ENCODE measurements around the gene CTDSP2.
A peak's percentile ranks its signal among the peaks of the same experiment; 100 is the strongest.

The CTDSP2 gene

GRCh38 chr12:57838594-57839302 is 7.8 kb downstream of the CTDSP2 start:
- Histone ChIP-seq H3K9me2 (replicated peaks; ENCODE audit: control insufficient read depth, low read length) (no peaks in the 10 kb centered on the region), H4K20me1 (ENCODE audit: control insufficient read depth, insufficient read depth, low read depth, low read length) (peaks cover 38% of the 10 kb centered on the region), H3K9me3 (ENCODE audit: control insufficient read depth, insufficient read depth, low read length) (no peaks in the 10 kb centered on the region), H3K4me3 (ENCODE audit: low read length) (peak overlapping the region; percentile 34), H3K27ac (ENCODE audit: low read depth, low read length) (peak overlapping the region; percentile 65), H3K36me3 (ENCODE audit: control insufficient read depth, low read length) (no peaks in the 10 kb centered on the region), H3K4me2 (ENCODE audit: low read length) (peak overlapping the region; percentile 44), H3F3A (ENCODE audit: control insufficient read depth, insufficient read depth) (peaks cover 29% of the 10 kb centered on the region), H3K4me1 (ENCODE audit: control insufficient read depth, low read length) (peaks cover 100% of the 10 kb centered on the region), H3K27me3 (ENCODE audit: control insufficient read depth, low read length) (0 out of 2 replicates have a peak, but pooled peaks cover 3% of the 10 kb centered on the region), H3K79me2 (ENCODE audit: control insufficient read depth, low read length) (peaks cover 80% of the 10 kb centered on the region)
- no peak for TF ChIP-seq EZH2phosphoT487 (IDR thresholded peaks at IDR 0.05; ENCODE audit: borderline replicate concordance, low read length)
- TF ChIP-seq CTCF (IDR thresholded peaks at IDR 0.05; ENCODE audit: low read depth, low read length, poor library complexity, severe bottlenecking) = no peak

- Histone ChIP-seq H3K27me3 (ENCODE audit: control insufficient read depth, low read length) (0 out of 2 replicates have a peak, but pooled peaks cover 3% of the 10 kb centered on the region), H3K36me3 (ENCODE audit: control insufficient read depth, low read length) (no peaks in the 10 kb centered on the region), H3K9me3 (ENCODE audit: control insufficient read depth, insufficient read depth, low read length) (no peaks in the 10 kb centered on the region), H3F3A (ENCODE audit: control insufficient read depth, insufficient read depth) (peaks cover 29% of the 10 kb centered on the region), H3K4me1 (ENCODE audit: control insufficient read depth, low read length) (peaks cover 95% of the 10 kb centered on the region), H3K27ac (ENCODE audit: low read depth, low read length) (peak overlapping the region; percentile 65), H3K9me2 (replicated peaks; ENCODE audit: control insufficient read depth, low read length) (no peaks in the 10 kb centered on the region), H3K4me3 (ENCODE audit: low read length) (peak overlapping the region; percentile 34), H4K20me1 (ENCODE audit: control insufficient read depth, insufficient read depth, low read depth, low read length) (peaks cover 35% of the 10 kb centered on the region), H3K4me2 (ENCODE audit: low read length) (peak overlapping the region; percentile 44), H3K79me2 (ENCODE audit: control insufficient read depth, low read length) (peaks cover 80% of the 10 kb centered on the region)
- no peak for TF ChIP-seq EZH2phosphoT487 (IDR thresholded peaks at IDR 0.05; ENCODE audit: borderline replicate concordance, low read length)
- TF ChIP-seq CTCF (IDR thresholded peaks at IDR 0.05; ENCODE audit: low read depth, low read length, poor library complexity, severe bottlenecking) = no peak
Observed at GRCh38 chr12:57837864-57838562, 8.5 kb downstream of the CTDSP2 start.

- TF ChIP-seq CTCF (IDR thresholded peaks at IDR 0.05; ENCODE audit: low read depth, low read length, poor library complexity, severe bottlenecking) (no peak), EZH2phosphoT487 (IDR thresholded peaks at IDR 0.05; ENCODE audit: borderline replicate concordance, low read length) (no peak)
- peak overlapping the region; percentile 69 for H3K4me3 ChIP-seq (ENCODE audit: low read length)
- H3K4me1 ChIP-seq (ENCODE audit: control insufficient read depth, low read length) = peaks cover 91% of the 10 kb centered on the region
- no peaks in the 10 kb centered on the region for H3K27me3 ChIP-seq (ENCODE audit: control insufficient read depth, low read length)
- no peaks in the 10 kb centered on the region for H3K9me3 ChIP-seq (ENCODE audit: control insufficient read depth, insufficient read depth, low read length)
- peak overlapping the region; percentile 91 for H3K4me2 ChIP-seq (ENCODE audit: low read length)
- H3F3A ChIP-seq (ENCODE audit: control insufficient read depth, insufficient read depth) = peaks cover 29% of the 10 kb centered on the region
- peak overlapping the region; percentile 82 for H3K27ac ChIP-seq (ENCODE audit: low read depth, low read length)
- H3K36me3 ChIP-seq (ENCODE audit: control insufficient read depth, low read length) = no peaks in the 10 kb centered on the region
- H3K9me2 ChIP-seq (replicated peaks; ENCODE audit: control insufficient read depth, low read length) = no peaks in the 10 kb centered on the region
- H3K79me2 ChIP-seq (ENCODE audit: control insufficient read depth, low read length) = peaks cover 77% of the 10 kb centered on the region
- peaks cover 27% of the 10 kb centered on the region for H4K20me1 ChIP-seq (ENCODE audit: control insufficient read depth, insufficient read depth, low read depth, low read length)
Observed at GRCh38 chr12:57836442-57837375, 9.8 kb downstream of the CTDSP2 start.
